ENCODE data around the gene KCNA5.

Gene KCNA5

GRCh38 chr12:5015711-5016492, 27.8 kb upstream of the KCNA5 start:
- ATAC-seq (ENCODE audit: insufficient read depth, low read depth) (no peak), DNase-seq (no peak)
- Histone ChIP-seq H4K20me1 (ENCODE audit: insufficient read depth, low read length) (no peaks in the 10 kb centered on the region), H3K4me3 (ENCODE audit: low read depth in 1 of 2, low read length in 2 of 2) (no peak overlapping the region), H3K36me3 (ENCODE audit: insufficient read depth, low read length) (no peaks in the 10 kb centered on the region), H3K27ac (ENCODE audit: low read length) (no peak overlapping the region), H3K4me1 (ENCODE audit: insufficient read depth, low read length) (no peaks in the 10 kb centered on the region), H2AFZ (ENCODE audit: low read depth, low read length) (no peak overlapping the region), H3K9me3 (ENCODE audit: insufficient read depth, low read length, severe bottlenecking) (no peaks in the 10 kb centered on the region), H3K9ac (ENCODE audit: low read depth, low read length) (no peak overlapping the region), H3K79me2 (ENCODE audit: insufficient read depth, low read length) (no peaks in the 10 kb centered on the region), H3K4me2 (ENCODE audit: insufficient read depth, low read length) (no peak overlapping the region), H3K27me3 (ENCODE audit: insufficient read depth, low read length, poor library complexity) (peaks cover 29% of the 10 kb centered on the region)
- TF ChIP-seq CTCF (IDR thresholded peaks at IDR 0.05; ENCODE audit: borderline replicate concordance, extremely low read depth, low read length, poor library complexity, severe bottlenecking), result no peak
- TF ChIP-seq EZH2 (IDR thresholded peaks at IDR 0.05; ENCODE audit: borderline replicate concordance, low read depth, low read length, severe bottlenecking), result no peak

- H3K9me3 ChIP-seq (ENCODE audit: insufficient read depth, low read length, severe bottlenecking), result no peaks in the 10 kb centered on the region
- no peak for DNase-seq
- no peak overlapping the region for H2AFZ ChIP-seq (ENCODE audit: low read depth, low read length)
- no peaks in the 10 kb centered on the region for H4K20me1 ChIP-seq (ENCODE audit: insufficient read depth, low read length)
- no peaks in the 10 kb centered on the region for H3K36me3 ChIP-seq (ENCODE audit: insufficient read depth, low read length)
- no peaks in the 10 kb centered on the region for H3K79me2 ChIP-seq (ENCODE audit: insufficient read depth, low read length)
- no peak overlapping the region for H3K4me2 ChIP-seq (ENCODE audit: insufficient read depth, low read length)
- ATAC-seq (ENCODE audit: insufficient read depth, low read depth), result no peak
- no peak overlapping the region for H3K9ac ChIP-seq (ENCODE audit: low read depth, low read length)
- no peak for TF ChIP-seq EZH2 (IDR thresholded peaks at IDR 0.05; ENCODE audit: borderline replicate concordance, low read depth, low read length, severe bottlenecking)
- TF ChIP-seq CTCF (IDR thresholded peaks at IDR 0.05; ENCODE audit: borderline replicate concordance, extremely low read depth, low read length, poor library complexity, severe bottlenecking), result no peak
- peaks cover 27% of the 10 kb centered on the region for H3K27me3 ChIP-seq (ENCODE audit: insufficient read depth, low read length, poor library complexity)
- H3K27ac ChIP-seq (ENCODE audit: low read length), result no peak overlapping the region
- no peaks in the 10 kb centered on the region for H3K4me1 ChIP-seq (ENCODE audit: insufficient read depth, low read length)
- no peak overlapping the region for H3K4me3 ChIP-seq (ENCODE audit: low read depth in 1 of 2, low read length in 2 of 2)
Measured at GRCh38 chr12:5016526-5016925, 27.2 kb upstream of the KCNA5 start.

GRCh38 chr12:5017638-5018348, 25.9 kb upstream of the KCNA5 start:
- TF ChIP-seq EZH2 (IDR thresholded peaks at IDR 0.05; ENCODE audit: borderline replicate concordance, low read depth, low read length, severe bottlenecking), result no peak
- Histone ChIP-seq H3K4me3 (ENCODE audit: low read depth in 1 of 2, low read length in 2 of 2) (no peak overlapping the region), H3K27ac (ENCODE audit: low read length) (no peak overlapping the region), H3K9ac (ENCODE audit: low read depth, low read length) (no peak overlapping the region), H3K36me3 (ENCODE audit: insufficient read depth, low read length) (no peaks in the 10 kb centered on the region), H3K9me3 (ENCODE audit: insufficient read depth, low read length, severe bottlenecking) (no peaks in the 10 kb centered on the region), H4K20me1 (ENCODE audit: insufficient read depth, low read length) (no peaks in the 10 kb centered on the region), H3K4me2 (ENCODE audit: insufficient read depth, low read length) (no peak overlapping the region), H3K4me1 (ENCODE audit: insufficient read depth, low read length) (no peaks in the 10 kb centered on the region), H3K79me2 (ENCODE audit: insufficient read depth, low read length) (no peaks in the 10 kb centered on the region), H3K27me3 (ENCODE audit: insufficient read depth, low read length, poor library complexity) (peaks cover 15% of the 10 kb centered on the region), H2AFZ (ENCODE audit: low read depth, low read length) (no peak overlapping the region)
- DNase-seq (no peak), ATAC-seq (ENCODE audit: insufficient read depth, low read depth) (no peak)

- H2AFZ ChIP-seq (ENCODE audit: low read depth, low read length), result no peak overlapping the region
- no peak overlapping the region for H3K4me3 ChIP-seq (ENCODE audit: low read depth in 1 of 2, low read length in 2 of 2)
- H3K79me2 ChIP-seq (ENCODE audit: insufficient read depth, low read length), result no peaks in the 10 kb centered on the region
- no peaks in the 10 kb centered on the region for H3K4me1 ChIP-seq (ENCODE audit: insufficient read depth, low read length)
- no peak overlapping the region for H3K27ac ChIP-seq (ENCODE audit: low read length)
- ATAC-seq (ENCODE audit: insufficient read depth, low read depth) (no peak), DNase-seq (no peak)
- peaks cover 9% of the 10 kb centered on the region for H3K27me3 ChIP-seq (ENCODE audit: insufficient read depth, low read length, poor library complexity)
- no peak for TF ChIP-seq CTCF (IDR thresholded peaks at IDR 0.05; ENCODE audit: borderline replicate concordance, extremely low read depth, low read length, poor library complexity, severe bottlenecking)
- TF ChIP-seq EZH2 (IDR thresholded peaks at IDR 0.05; ENCODE audit: borderline replicate concordance, low read depth, low read length, severe bottlenecking), result no peak
- H3K36me3 ChIP-seq (ENCODE audit: insufficient read depth, low read length), result no peaks in the 10 kb centered on the region
- no peaks in the 10 kb centered on the region for H3K9me3 ChIP-seq (ENCODE audit: insufficient read depth, low read length, severe bottlenecking)
- no peak overlapping the region for H3K9ac ChIP-seq (ENCODE audit: low read depth, low read length)
- H3K4me2 ChIP-seq (ENCODE audit: insufficient read depth, low read length), result no peak overlapping the region
- no peaks in the 10 kb centered on the region for H4K20me1 ChIP-seq (ENCODE audit: insufficient read depth, low read length)
Measured at GRCh38 chr12:5018677-5019076, 25.0 kb upstream of the KCNA5 start.
